Esophagus squamous epithelium (tissue), 4 donors: ENCODE data around the gene ADAMTSL1.

Experiments
- CTCF ChIP-seq, 6 experiments: fragments of 450-650 bp in 4 of 6; fragments of 200-600 bp in 2 of 6; sonication (generic) in 2 of 6; IDR thresholded peaks; one replicate each; pipeline ENCODE4 v1.5.1; 2016 to 2019; ENCODE audit warnings: antibody characterized with exemption in 6 of 6, mild to moderate bottlenecking in 4 of 6, moderate library complexity in 4 of 6
- POLR2A ChIP-seq, 4 donors: fragments of 450-650 bp; IDR thresholded peaks; one replicate each; pipeline ENCODE4 v1.6.1; 2017; ENCODE audit warnings: antibody characterized with exemption in 4 of 4, mild to moderate bottlenecking in 4 of 4, moderate library complexity in 3 of 4

DNA sequence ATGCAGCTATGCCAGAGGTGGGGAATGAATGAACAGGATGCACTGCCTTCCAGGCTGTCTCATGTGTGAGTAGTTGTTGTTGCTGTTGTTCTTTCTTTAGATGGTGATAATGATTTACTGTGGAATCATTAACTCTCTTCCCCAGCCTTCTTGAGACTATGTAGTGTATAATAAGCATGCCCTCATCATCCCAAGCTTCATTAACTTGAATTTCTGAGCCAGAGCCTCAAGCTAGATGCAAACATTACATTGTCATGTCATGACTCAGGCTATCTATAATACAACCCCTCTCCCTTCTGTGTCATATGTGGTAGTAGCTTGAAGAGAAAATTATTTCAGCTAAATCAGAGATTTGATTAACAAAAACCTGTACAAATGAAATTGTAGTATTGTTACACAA lies 10.0 kb upstream of the ADAMTSL1 start:
- no peak for TF ChIP-seq CTCF (IDR thresholded peaks at IDR 0.05)
- TF ChIP-seq POLR2A (IDR thresholded peaks at IDR 0.05) = no peak
